K562 (cell line): ENCODE measurements around the gene SHLD1. TPM values are rescaled to one million over a fixed set of nuclear protein-coding genes. Genes with fewer than 3 reads are reported as not detected.
A peak's percentile ranks its signal among the peaks of the same experiment; 100 is the strongest.

Experiments
- CBX3 ChIP-seq, 2 experiments: IDR thresholded peaks; 1 replicate in 1 of 2; 2 replicates in 1 of 2; pipeline ENCODE4 v1.6.1; 2012; ENCODE audit warnings: inconsistent platforms in 2 of 2, low read length in 2 of 2, borderline replicate concordance in 1 of 2, control low read depth in 1 of 2
- MYNN ChIP-seq, 2 experiments: sonication (generic); formaldehyde crosslinking in 1 of 2; IDR thresholded peaks; 2 replicates each; pipeline versions ENCODE4 v1.5.0 to v1.6.1; 2016 to 2020; ENCODE audit warnings: antibody characterized with exemption in 1 of 2, missing genetic modification reagents in 1 of 2
- PHF8 ChIP-seq: fragments of 200-600 bp; sonication (generic); IDR thresholded peaks from 2 replicates; pipeline ENCODE4 v1.6.1; 2012; ENCODE audit warnings: mixed run types, mild to moderate bottlenecking, inconsistent platforms, low read length, moderate library complexity, borderline replicate concordance
- RCOR1 ChIP-seq, 2 experiments: IDR thresholded peaks; 2 replicates each; pipeline ENCODE4 v1.6.1; 2012; ENCODE audit warnings: low read depth in 2 of 2, low read length in 2 of 2, borderline replicate concordance in 1 of 2, improper control_type of control experiment in 1 of 2
- SIN3A ChIP-seq, 2 experiments: fragments of 150-350 bp in 1 of 2; IDR thresholded peaks; 2 replicates each; pipeline ENCODE4 v1.6.1; 2011 to 2016; ENCODE audit warnings: borderline replicate concordance in 2 of 2, low read depth in 2 of 2, low read length in 2 of 2, mild to moderate bottlenecking in 2 of 2, moderate library complexity in 2 of 2; ENCODE audit not compliant: control insufficient read depth in 1 of 2
- SOX6 ChIP-seq: fragments of 450-650 bp; IDR thresholded peaks from 2 replicates; pipeline ENCODE4 v1.6.1; 2014; ENCODE audit warnings: mild to moderate bottlenecking
- ZNF318 ChIP-seq, 2 experiments: fragments of 450-650 bp; IDR thresholded peaks; 2 replicates each; pipeline ENCODE4 v1.6.1; 2016; ENCODE audit warnings: mild to moderate bottlenecking in 2 of 2, borderline replicate concordance in 1 of 2, low read depth in 1 of 2, moderate library complexity in 1 of 2
- ZNF445 ChIP-seq: fragments of 250-450 bp; sonication (Bioruptor Pico); IDR thresholded peaks from 2 replicates; pipeline ENCODE4 v1.4.0; 2020; ENCODE audit warnings: low read depth, mild to moderate bottlenecking, moderate library complexity
- polyA plus RNA-seq, 8 experiments: library from polyadenylated mRNA; depleted of rRNA in 4 of 8; stranded (reverse) in 5 of 8; unstranded in 3 of 8; fragments of >200 nt; fragmentation: Nextera tagmentation in 2 of 8; fragmentation: Illumina TruSeq in 1 of 8; extraction: Ambion mirVana in 2 of 8; extraction: Trizol in 1 of 8; gene quantifications; 2 replicates each; pipeline versions ENCODE4 v1.2.1 to v1.2.3, GENCODE V29; 2011 to 2014; ENCODE audit warnings: inconsistent platforms in 1 of 8, missing spikeins in 1 of 8
- total RNA-seq, 7 experiments: library from RNA; depleted of rRNA in 6 of 7; stranded (reverse); fragments of >200 nt in 6 of 7; fragmentation: Illumina TruSeq in 2 of 7; extraction: Trizol in 2 of 7; gene quantifications; 2 replicates each; pipeline versions ENCODE4 v1.2.1 to v1.2.3, GENCODE V29; 2011 to 2021; ENCODE audit warnings: low replicate concordance in 1 of 7

SHLD1 gene
- total and polyA plus RNA-seq, 9 of the 15 experiments (the other 6 are each of a cell fraction or from before 2014, with no cell fraction given) = 3.7 to 21.6 (median 8.2) TPM

DNA sequence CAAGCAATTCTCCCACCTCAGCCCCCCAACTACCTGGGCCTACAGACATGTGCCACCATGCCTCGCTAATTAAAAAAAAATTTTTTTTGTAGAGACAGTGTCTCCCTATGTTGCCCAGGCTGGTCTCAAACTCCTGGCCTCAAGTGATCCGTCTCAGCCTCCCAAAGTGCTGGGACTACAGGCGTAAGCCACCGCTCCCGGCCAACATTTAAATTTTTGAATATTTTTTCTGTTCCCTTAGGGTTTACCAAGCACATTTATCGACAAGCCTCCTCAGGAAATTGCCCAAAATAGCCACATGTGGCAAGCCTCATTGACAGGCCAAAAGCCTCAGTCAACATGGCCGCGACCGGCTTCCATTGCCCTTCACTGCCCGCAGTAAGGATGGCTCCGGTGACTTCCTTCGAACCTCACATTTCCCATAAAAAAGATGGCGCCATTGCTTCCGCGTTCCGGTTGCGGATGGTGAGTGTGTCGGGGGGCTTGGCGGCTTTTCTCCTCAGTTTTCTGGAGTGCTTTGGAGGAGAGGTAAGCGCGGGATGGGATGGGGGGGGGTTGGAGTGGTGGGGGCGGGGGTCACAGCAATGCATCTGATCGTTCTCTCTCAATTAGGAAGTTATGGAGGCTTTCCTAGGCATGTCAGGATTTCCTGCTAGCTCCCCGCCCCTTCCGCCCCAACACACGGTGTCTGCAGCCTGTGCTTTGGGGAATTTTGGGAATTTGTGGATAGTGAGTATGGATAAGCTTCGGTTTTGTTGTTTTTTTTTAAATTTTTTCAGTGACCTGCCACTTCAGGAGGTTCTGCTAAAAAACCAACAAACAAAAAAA is at the start of gene SHLD1 (continued):
- no peak for TF ChIP-seq ZNF318 (IDR thresholded peaks at IDR 0.05; ENCODE audit: borderline replicate concordance in 1 of 2, low read depth in 1 of 2)
- TF ChIP-seq CBX3 (IDR thresholded peaks at IDR 0.05; ENCODE audit: borderline replicate concordance in 1 of 2, low read length in 2 of 2) = peak in 1 of 2 experiments; percentile 38; a peak in 1 of 3 replicates
- no peak for TF ChIP-seq MYNN (IDR thresholded peaks at IDR 0.05)
- no peak for TF ChIP-seq MYNN (CRISPR knock-in tag; IDR thresholded peaks at IDR 0.05)
- no peak for TF ChIP-seq ZNF445 (CRISPR knock-in tag)
- TF ChIP-seq SIN3A (IDR thresholded peaks at IDR 0.05; ENCODE audit: borderline replicate concordance in 2 of 2, control insufficient read depth in 1 of 2, low read depth in 2 of 2, low read length in 2 of 2) = no peak; a peak in 1 of 4 replicates
- peak; percentile 34; the same call in 1 of the 2 replicates for TF ChIP-seq PHF8
- TF ChIP-seq SOX6 = no peak
- no peak for TF ChIP-seq RCOR1 (IDR thresholded peaks at IDR 0.05; ENCODE audit: borderline replicate concordance in 1 of 2, low read depth in 2 of 2, low read length in 2 of 2)
